IMR-90 (cell line): Measurements from ENCODE around the gene ABT1. TPM values are rescaled to one million over a fixed set of nuclear protein-coding genes. Genes with fewer than 3 reads are reported as not detected.

Source experiments
- ATAC-seq: fragments of 200-7000 bp; cut with Tn5 transposase; 2 replicates; pipeline ENCODE4 v1.9.1; 2020; ENCODE audit warnings: low read depth, mild to moderate bottlenecking, moderate library complexity
- BruUV-seq: library from RNA; stranded (reverse); fragments of 400-500 nt; replicated peaks from 2 replicates; lab custom pipeline; 2021; lab: Mats Ljungman, UMichigan
- CTCF ChIA-PET: fragments of 300-600 bp; formaldehyde crosslinking; extraction: SDS; loops from one replicate; lab custom pipeline; 2021; ENCODE audit warnings: antibody characterized with exemption; lab: Yijun Ruan, JAX
- POLR2A ChIA-PET: fragments of 300-600 bp; sonication (Branson Sonifier 250); formaldehyde crosslinking; loops from one replicate; lab custom pipeline; 2022; ENCODE audit warnings: antibody characterized with exemption; ENCODE audit not compliant: unreplicated experiment; lab: Charles Lee
- DNase-seq: peaks from one replicate; pipeline ENCODE4 v3.0.0; 2013
- H2AFZ ChIP-seq: replicated peaks from 2 replicates; pipeline ENCODE3; 2013; ENCODE audit warnings: low read length, mild to moderate bottlenecking; ENCODE audit not compliant: poor library complexity
- H2AK5ac ChIP-seq: 2 replicates; pipeline ENCODE4 v1.6.1; 2013; ENCODE audit warnings: low read depth, low read length, inconsistent platforms
- H2AK9ac ChIP-seq: replicated peaks from 2 replicates; pipeline ENCODE3; 2013; ENCODE audit warnings: mild to moderate bottlenecking, low read depth, low read length, moderate library complexity; ENCODE audit not compliant: poor library complexity
- H2BK120ac ChIP-seq: 2 replicates; pipeline ENCODE4 v1.6.1; 2013; ENCODE audit warnings: low read depth, low read length, inconsistent platforms
- H2BK15ac ChIP-seq: 3 replicates; pipeline ENCODE4 v1.6.1; 2013; ENCODE audit warnings: low read depth, low read length, inconsistent platforms
- H2BK20ac ChIP-seq: 2 replicates; pipeline ENCODE4 v1.6.1; 2013; ENCODE audit warnings: low read depth, mild to moderate bottlenecking, inconsistent platforms, low read length, moderate library complexity
- H2BK5ac ChIP-seq: 2 replicates; pipeline ENCODE4 v1.6.1; 2013; ENCODE audit warnings: mild to moderate bottlenecking, low read depth, low read length, inconsistent platforms; ENCODE audit not compliant: poor library complexity, severe bottlenecking
- H3K14ac ChIP-seq: replicated peaks from 2 replicates; pipeline ENCODE4 v1.6.1; 2013; ENCODE audit warnings: low read depth, low read length, inconsistent platforms
- H3K18ac ChIP-seq: 2 replicates; pipeline ENCODE4 v1.6.1; 2013; ENCODE audit warnings: low read depth, low read length, control low read depth
- H3K23ac ChIP-seq: 2 replicates; pipeline ENCODE4 v1.6.1; 2013; ENCODE audit warnings: low read depth, low read length, inconsistent platforms
- H3K27ac ChIP-seq: 2 replicates; pipeline ENCODE4 v1.5.1; 2013; ENCODE audit warnings: mild to moderate bottlenecking, control low read depth, low read length; ENCODE audit not compliant: insufficient read depth
- H3K27me3 ChIP-seq: 2 replicates; pipeline ENCODE4 v1.6.1; 2013; ENCODE audit warnings: low read length; ENCODE audit not compliant: control insufficient read depth, insufficient read depth
- H3K36me3 ChIP-seq: 2 replicates; pipeline ENCODE4 v1.6.1; 2013; ENCODE audit warnings: low read length, mixed read lengths; ENCODE audit not compliant: control insufficient read depth, insufficient read depth
- H3K4ac ChIP-seq: 2 replicates; pipeline ENCODE4 v1.6.1; 2013; ENCODE audit warnings: low read depth, low read length, inconsistent platforms
- H3K4me1 ChIP-seq: 2 replicates; pipeline ENCODE4 v1.6.1; 2013; ENCODE audit warnings: low read length, mixed read lengths; ENCODE audit not compliant: control insufficient read depth, insufficient read depth
- H3K4me2 ChIP-seq: 2 replicates; pipeline ENCODE4 v1.6.1; 2013; ENCODE audit warnings: low read depth, mild to moderate bottlenecking, control low read depth, low read length, moderate library complexity
- H3K4me3 ChIP-seq: 2 replicates; pipeline ENCODE4 v1.5.1; 2013; ENCODE audit warnings: low read depth, mild to moderate bottlenecking, control low read depth, low read length, moderate library complexity; ENCODE audit not compliant: insufficient read depth
- H3K56ac ChIP-seq: 2 replicates; pipeline ENCODE4 v1.6.1; 2013; ENCODE audit warnings: low read length, inconsistent platforms; ENCODE audit not compliant: insufficient read depth; ENCODE audit errors: extremely low read depth
- H3K79me1 ChIP-seq, 2 experiments: 2 replicates each; pipeline ENCODE4 v1.6.1; 2013; ENCODE audit warnings: low read length in 2 of 2, inconsistent platforms in 1 of 2, low read depth in 1 of 2
- H3K9ac ChIP-seq: 2 replicates; pipeline ENCODE4 v1.6.1; 2013; ENCODE audit warnings: low read depth, low read length, control low read depth
- H3K9me1 ChIP-seq: 2 replicates; pipeline ENCODE4 v1.6.1; 2013; ENCODE audit warnings: low read length, inconsistent platforms; ENCODE audit not compliant: insufficient read depth
- H3K9me3 ChIP-seq: 2 replicates; pipeline ENCODE4 v1.6.1; 2013; ENCODE audit warnings: low read length; ENCODE audit not compliant: control insufficient read depth, insufficient read depth
- H4K20me1 ChIP-seq: 2 replicates; pipeline ENCODE4 v1.6.1; 2013; ENCODE audit warnings: low read length, inconsistent platforms; ENCODE audit not compliant: insufficient read depth
- H4K5ac ChIP-seq: 2 replicates; pipeline ENCODE4 v1.6.1; 2013; ENCODE audit warnings: mild to moderate bottlenecking, low read depth, low read length, control low read depth
- H4K8ac ChIP-seq, 2 experiments: 2 replicates each; pipeline ENCODE4 v1.6.1; 2013; ENCODE audit warnings: low read depth in 2 of 2, low read length in 2 of 2, control low read depth in 1 of 2, inconsistent platforms in 1 of 2
- H4K91ac ChIP-seq: 2 replicates; pipeline ENCODE4 v1.6.1; 2013; ENCODE audit warnings: low read depth, low read length, inconsistent platforms; ENCODE audit not compliant: insufficient read depth
- BHLHE40 ChIP-seq: fragments of 150-350 bp; IDR thresholded peaks from 2 replicates; pipeline ENCODE4 v1.6.1; 2016; ENCODE audit warnings: mild to moderate bottlenecking, low read depth, low read length
- CEBPB ChIP-seq: IDR thresholded peaks from 2 replicates; pipeline ENCODE4 v1.6.1; 2012; ENCODE audit warnings: low read depth, low read length, improper control_type of control experiment
- CHD1 ChIP-seq: IDR thresholded peaks from 2 replicates; pipeline ENCODE4 v1.6.1; 2012; ENCODE audit warnings: low read depth, low read length, improper control_type of control experiment
- CTCF ChIP-seq: conservative IDR thresholded peaks from 2 replicates; pipeline ENCODE4 v1.5.1; 2012; ENCODE audit warnings: mild to moderate bottlenecking, low read depth, low read length, improper control_type of control experiment
- ELK1 ChIP-seq: fragments of 150-350 bp; IDR thresholded peaks from 2 replicates; pipeline ENCODE4 v1.6.1; 2016; ENCODE audit warnings: low read depth, mild to moderate bottlenecking, low read length, moderate library complexity, borderline replicate concordance
- FOS ChIP-seq: fragments of 150-350 bp; IDR thresholded peaks from 2 replicates; pipeline ENCODE4 v1.6.1; 2016; ENCODE audit warnings: low read depth, low read length
- MAFK ChIP-seq: IDR thresholded peaks from 2 replicates; pipeline ENCODE4 v1.6.1; 2012; ENCODE audit warnings: low read depth, low read length, improper control_type of control experiment
- MAZ ChIP-seq: IDR thresholded peaks from 2 replicates; pipeline ENCODE4 v1.6.1; 2012; ENCODE audit warnings: low read depth, mild to moderate bottlenecking, low read length, improper control_type of control experiment, moderate library complexity, borderline replicate concordance
- MXI1 ChIP-seq: IDR thresholded peaks from 2 replicates; pipeline ENCODE4 v1.6.1; 2012; ENCODE audit warnings: low read depth, mild to moderate bottlenecking, low read length, moderate library complexity, borderline replicate concordance
- NFE2L2 ChIP-seq: fragments of 150-350 bp; IDR thresholded peaks from 2 replicates; pipeline ENCODE4 v1.6.1; 2016; ENCODE audit warnings: low read depth, mild to moderate bottlenecking, low read length
- POLR2A ChIP-seq: IDR thresholded peaks from 2 replicates; pipeline ENCODE4 v1.6.1; 2012; ENCODE audit warnings: mild to moderate bottlenecking, low read depth, low read length
- RAD21 ChIP-seq: IDR thresholded peaks from 2 replicates; pipeline ENCODE4 v1.6.1; 2012; ENCODE audit warnings: low read length, improper control_type of control experiment
- RCOR1 ChIP-seq: IDR thresholded peaks from 2 replicates; pipeline ENCODE4 v1.6.1; 2012; ENCODE audit warnings: mild to moderate bottlenecking, low read length, improper control_type of control experiment; ENCODE audit not compliant: insufficient replicate concordance
- RFX5 ChIP-seq: IDR thresholded peaks from 2 replicates; pipeline ENCODE4 v1.8.0; 2012; ENCODE audit warnings: low read depth, mild to moderate bottlenecking, low read length, moderate library complexity
- SMC3 ChIP-seq: fragments of 150-350 bp; IDR thresholded peaks from 2 replicates; pipeline ENCODE4 v1.6.1; 2016; ENCODE audit warnings: low read depth, mild to moderate bottlenecking, antibody characterized with exemption, low read length, moderate library complexity
- USF2 ChIP-seq: fragments of 150-350 bp; IDR thresholded peaks from 2 replicates; pipeline ENCODE4 v1.6.1; 2017; ENCODE audit warnings: mild to moderate bottlenecking, antibody characterized with exemption, low read length, low read depth
- WGBS, 2 experiments: methylation state at CpG; one replicate each; pipeline versions ENCODE4 v1.1.5 to v1.1.7; 2013; ENCODE audit warnings: missing lambda C conversion rate in 2 of 2; ENCODE audit not compliant: insufficient read length in 1 of 2; ENCODE audit errors: extremely low coverage in 2 of 2; 5-methylcytosine and 5-hydroxymethylcytosine counted together
- dilution Hi-C: fragments of 300-500 bp; cut with HindIII; formaldehyde crosslinking; loops from one replicate; pipeline ENCODE4 v1.14.3; 2018; ENCODE audit warnings: low sequenced_read_pairs; ENCODE audit not compliant: unreplicated experiment
- in situ Hi-C: fragments of 300-500 bp; cut with MboI; formaldehyde crosslinking; loops from 3 replicates; pipeline ENCODE4 v1.14.3; 2019; ENCODE audit warnings: low sequenced_read_pairs, inconsistent platforms, mixed read lengths
- intact Hi-C: fragments of 100-400 bp; cut with micrococcal nuclease; formaldehyde crosslinking; loops from 2 replicates; pipeline ENCODE4 v1.10.0; 2022
- polyA plus RNA-seq, 3 experiments: library from polyadenylated mRNA; depleted of rRNA; stranded (reverse); fragments of >200 nt; gene quantifications; 2 replicates each; pipeline ENCODE4 v1.2.3, GENCODE V29; 2012; ENCODE audit warnings: low replicate concordance in 1 of 3
- total RNA-seq: library from RNA; depleted of rRNA; stranded (reverse); fragments of >200 nt; gene quantifications from 2 replicates; pipeline ENCODE4 v1.2.3, GENCODE V29; 2012

ABT1 gene
- total and polyA plus RNA-seq, 2 of the 4 experiments (the other 2 are of a cell fraction) = 15.2 to 15.4 TPM

DNA sequence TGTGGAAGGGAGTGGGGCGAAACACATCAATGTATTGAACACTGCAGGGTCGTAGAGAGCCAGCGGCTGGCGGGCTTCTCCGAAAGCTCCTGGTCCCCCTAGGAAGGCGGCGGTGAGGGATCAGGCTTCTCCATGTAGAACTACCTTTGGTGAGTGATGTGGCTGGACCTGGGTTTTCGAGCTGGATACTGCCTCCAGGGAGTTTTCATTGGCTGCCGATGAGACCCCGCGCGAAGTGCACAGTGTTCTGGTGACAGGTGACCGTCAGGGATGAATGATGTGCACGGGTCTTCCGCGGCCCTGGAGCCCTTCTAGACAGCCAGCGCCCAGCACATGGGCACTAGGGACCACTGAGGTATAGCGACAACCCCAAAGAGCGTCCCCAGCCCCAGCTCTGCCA is 16.4 kb downstream of the ABT1 start:
- no peak overlapping the region for H2BK20ac ChIP-seq
- no peak for TF ChIP-seq RAD21
- no peak for TF ChIP-seq CTCF
- TF ChIP-seq USF2 = no peak
- no peak for TF ChIP-seq BHLHE40
- TF ChIP-seq MAZ = no peak
- no peak for TF ChIP-seq CEBPB
- no peak for TF ChIP-seq NFE2L2
- TF ChIP-seq FOS = no peak
- no peak for TF ChIP-seq POLR2A
- TF ChIP-seq RFX5 = no peak
- no peak for TF ChIP-seq MAFK
- TF ChIP-seq SMC3 = no peak
- no peak for TF ChIP-seq RCOR1
- TF ChIP-seq MXI1 = no peak
- no peak for TF ChIP-seq CHD1
- TF ChIP-seq ELK1 = no peak
- dilution Hi-C loops = no loop called here
- WGBS, 2 experiments = 8% methylated on average over 10 of the region's 19 CpGs; no CpG with 5 or more reads in 1 of the 2 experiments
- ATAC-seq = no peak
- H2BK15ac ChIP-seq = no peak overlapping the region
- H3K14ac ChIP-seq = no peak overlapping the region
- no peak overlapping the region for H4K5ac ChIP-seq
- no peak for DNase-seq
- H3K79me1 ChIP-seq = no peaks in the 10 kb centered on the region
- no peaks in the 10 kb centered on the region for H4K20me1 ChIP-seq
- no peaks in the 10 kb centered on the region for H3K9me1 ChIP-seq
- no peak overlapping the region for H3K18ac ChIP-seq
- peaks cover 43% of the 10 kb centered on the region for H3K27me3 ChIP-seq
- no peak overlapping the region for H3K56ac ChIP-seq
- no peak overlapping the region for H3K9ac ChIP-seq
- no peak overlapping the region for H2AK5ac ChIP-seq
- CTCF ChIA-PET = no interaction called here
- H2BK5ac ChIP-seq = no peak overlapping the region
- POLR2A ChIA-PET = no interaction called here
- H3K27ac ChIP-seq = no peak overlapping the region
- H3K36me3 ChIP-seq = no peaks in the 10 kb centered on the region
- H3K23ac ChIP-seq = no peak overlapping the region
- in situ Hi-C loops = no loop called here
- intact Hi-C loops = no loop called here
- H2BK120ac ChIP-seq = no peak overlapping the region
- H3K4me1 ChIP-seq = no peaks in the 10 kb centered on the region; the same call in 1 of the 2 replicates
- BruUV-seq = no TSS peak
- H3K9me3 ChIP-seq = peaks cover 3% of the 10 kb centered on the region; the same call in 1 of the 2 replicates
- no peak overlapping the region for H2AK9ac ChIP-seq
- H3K4me3 ChIP-seq = no peak overlapping the region
- no peak overlapping the region for H4K8ac ChIP-seq
- no peak overlapping the region for H2AFZ ChIP-seq
- no peak overlapping the region for H3K4me2 ChIP-seq
- no peak overlapping the region for H4K91ac ChIP-seq
- H3K4ac ChIP-seq = no peak overlapping the region
